Amygdala (tissue), 56 donors: ENCODE results near the gene JAM2.

Source experiments
- DNase-seq, 56 donors: peaks; one replicate each; lab custom pipeline; 2025; lab: John Stamatoyannopoulos, UW

JAM2 gene

DNA sequence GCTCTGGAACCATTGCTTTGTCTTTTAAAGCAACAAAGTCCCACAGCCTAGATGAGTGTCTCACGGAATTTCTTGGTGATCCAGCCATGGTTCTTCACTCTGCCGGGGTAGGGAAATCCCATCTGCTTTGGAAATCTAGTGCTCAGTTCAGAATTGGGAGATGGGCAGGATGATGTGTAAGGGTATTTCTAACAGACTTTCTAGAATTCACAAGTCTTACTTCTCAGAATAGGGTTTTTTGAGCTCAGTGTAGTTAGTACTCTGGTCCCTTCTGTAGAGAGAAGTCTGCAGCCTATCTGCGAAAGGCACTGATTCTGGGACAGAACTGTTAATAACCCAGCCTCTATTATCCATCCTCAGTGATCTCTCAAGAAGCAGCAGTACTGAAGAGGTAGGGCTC is 121.0 kb downstream of the JAM2 start:
- no peak for DNase-seq

DNA sequence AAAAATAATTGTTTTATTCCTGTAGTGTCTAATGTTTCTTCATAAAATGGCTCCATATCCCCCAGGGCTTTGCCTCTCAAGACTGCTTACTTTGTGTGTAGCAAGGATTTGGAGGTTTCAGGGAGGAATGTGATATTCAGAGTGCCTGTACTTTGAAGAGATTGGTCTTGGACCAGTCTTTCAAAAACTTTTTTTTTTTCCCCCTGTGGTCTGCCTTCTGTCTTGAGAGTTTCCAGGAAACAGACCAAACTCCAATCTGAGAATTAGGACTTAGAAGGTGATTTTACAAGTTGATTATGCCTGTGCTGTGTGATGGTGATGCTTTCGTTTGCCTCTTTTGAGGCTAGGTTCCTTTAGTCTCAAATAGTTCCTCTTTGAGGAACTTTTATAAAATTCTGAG is 121.6 kb downstream of the JAM2 start:
- no peak for DNase-seq

DNA sequence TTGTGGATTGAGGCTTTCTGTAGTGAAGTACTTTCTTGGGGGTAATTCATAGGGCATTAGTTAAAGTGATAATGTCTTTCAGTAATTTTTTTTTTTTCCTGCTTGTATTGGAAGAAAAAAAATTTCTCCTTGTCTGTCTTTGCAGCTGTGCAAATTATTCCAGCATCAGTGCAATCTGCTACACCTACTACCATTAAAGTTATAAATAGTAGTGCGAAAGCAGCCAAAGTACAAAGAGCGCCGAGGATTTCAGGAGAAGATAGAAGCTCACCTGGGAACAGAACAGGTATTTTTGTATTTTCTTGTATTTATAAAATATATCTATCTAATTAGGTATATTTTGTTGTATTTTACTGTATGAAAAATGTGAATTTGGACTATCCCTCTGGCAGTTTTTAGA is 125.0 kb downstream of the JAM2 start:
- DNase-seq: no peak
